Upper lobe of left lung (tissue), 6 donors: ENCODE data around the gene DNAH12. TPM values are rescaled to one million over a fixed set of nuclear protein-coding genes. Genes with fewer than 3 reads are reported as not detected.

ENCODE experiments used
- ATAC-seq, 2 donors: fragments of 200-7000 bp; cut with Tn5 transposase; one replicate each; pipeline ENCODE4 v1.9.1; 2022; ENCODE audit warnings: mild to moderate bottlenecking in 2 of 2, moderate library complexity in 2 of 2; ENCODE audit not compliant: low FRiP score in 2 of 2
- DNase-seq, 2 donors: peaks; one replicate each; pipeline ENCODE4 v3.0.0-alpha.2; 2019 to 2020
- H3K27ac ChIP-seq, 4 donors: fragments of 200-600 bp; sonication (generic); one replicate each; pipeline ENCODE4 v1.5.1; 2016 to 2019
- H3K27me3 ChIP-seq, 4 donors: fragments of 200-600 bp; sonication (generic); one replicate each; pipeline ENCODE4 v1.5.1; 2017 to 2019
- H3K36me3 ChIP-seq, 4 donors: fragments of 200-600 bp; sonication (generic); one replicate each; pipeline ENCODE4 v1.5.1; 2016 to 2019
- H3K4me1 ChIP-seq, 4 donors: fragments of 200-600 bp; sonication (generic); one replicate each; pipeline ENCODE4 v1.5.1; 2018 to 2019
- H3K4me3 ChIP-seq, 4 donors: fragments of 200-600 bp; sonication (generic); one replicate each; pipeline ENCODE4 v1.5.1; 2017 to 2019; ENCODE audit warnings: mild to moderate bottlenecking in 2 of 4, moderate library complexity in 1 of 4
- H3K9me3 ChIP-seq, 4 donors: fragments of 200-600 bp; sonication (generic); one replicate each; pipeline ENCODE4 v1.5.1; 2018 to 2019
- CTCF ChIP-seq, 6 experiments: fragments of 450-650 bp in 4 of 6; fragments of 200-600 bp in 2 of 6; sonication (generic) in 2 of 6; IDR thresholded peaks; one replicate each; pipeline ENCODE4 v1.5.1; 2016 to 2019; ENCODE audit warnings: antibody characterized with exemption in 6 of 6
- EP300 ChIP-seq, 4 donors: sonication (generic); formaldehyde crosslinking; IDR thresholded peaks; one replicate each; pipeline ENCODE4 v1.5.1; 2017; ENCODE audit warnings: antibody characterized with exemption in 4 of 4, control low read depth in 2 of 4
- POLR2A ChIP-seq, 4 donors: fragments of 450-650 bp; IDR thresholded peaks; one replicate each; pipeline ENCODE4 v1.5.1; 2016 to 2017; ENCODE audit warnings: antibody characterized with exemption in 4 of 4, mild to moderate bottlenecking in 2 of 4
- POLR2AphosphoS5 ChIP-seq, 2 donors: sonication (generic); formaldehyde crosslinking; IDR thresholded peaks; one replicate each; pipeline ENCODE4 v1.5.1; 2017; ENCODE audit warnings: antibody characterized with exemption in 2 of 2
- WGBS, 2 donors: methylation state at CpG; one replicate each; pipeline ENCODE4 v1.1.5; 2017 to 2018; 5-methylcytosine and 5-hydroxymethylcytosine counted together
- total RNA-seq, 6 donors: library from RNA; depleted of rRNA in 4 of 6; stranded (reverse); fragments of >200 nt in 4 of 6; gene quantifications; one replicate each; pipeline versions ENCODE4 v1.1.0 to v1.2.1, GENCODE V29; 2016 to 2021
- donor health status: DM: no; HTN: no; CAD: no; lungs with moderate emphysema.
- donor health status: DM: no; HTN: yes; CAD: no; lungs with severe emphysema.

DNAH12 gene
- total RNA-seq, 6 donors from 2014 or later, result 0.94 to 53.3 (median 9.4) TPM

DNA sequence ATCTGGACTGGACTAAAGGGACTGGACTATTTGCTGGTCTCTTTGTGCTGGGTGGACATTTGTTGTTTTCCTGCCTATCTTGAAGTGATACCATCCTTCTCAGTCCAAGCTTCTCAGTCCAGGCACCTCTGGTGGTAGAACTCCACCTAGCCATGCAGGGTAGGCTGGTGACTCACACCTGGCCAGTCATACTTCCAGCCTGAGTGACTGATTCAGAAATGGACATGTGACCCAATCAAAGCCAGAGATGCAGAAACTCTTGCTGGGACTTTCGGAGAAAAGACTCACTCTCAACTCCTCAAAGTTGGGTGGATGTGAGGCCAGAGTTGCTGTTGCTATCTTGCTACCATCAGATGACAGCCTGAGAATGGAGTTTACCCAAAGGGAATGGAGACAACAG lies 246.1 kb downstream of the DNAH12 start:
- H3K4me3 ChIP-seq, result no peak overlapping the region
- H3K27me3 ChIP-seq, result no peaks in the 10 kb centered on the region
- H3K9me3 ChIP-seq, result no peaks in the 10 kb centered on the region
- no peak for TF ChIP-seq EP300 (IDR thresholded peaks at IDR 0.05)
- 82 to 83% methylated on average over 1 of the region's 1 CpG for WGBS, 2 donors
- no peak overlapping the region for H3K27ac ChIP-seq
- ATAC-seq (no peak), DNase-seq (no peak)
- H3K36me3 ChIP-seq, result no peaks in the 10 kb centered on the region
- no peaks in the 10 kb centered on the region for H3K4me1 ChIP-seq

DNA sequence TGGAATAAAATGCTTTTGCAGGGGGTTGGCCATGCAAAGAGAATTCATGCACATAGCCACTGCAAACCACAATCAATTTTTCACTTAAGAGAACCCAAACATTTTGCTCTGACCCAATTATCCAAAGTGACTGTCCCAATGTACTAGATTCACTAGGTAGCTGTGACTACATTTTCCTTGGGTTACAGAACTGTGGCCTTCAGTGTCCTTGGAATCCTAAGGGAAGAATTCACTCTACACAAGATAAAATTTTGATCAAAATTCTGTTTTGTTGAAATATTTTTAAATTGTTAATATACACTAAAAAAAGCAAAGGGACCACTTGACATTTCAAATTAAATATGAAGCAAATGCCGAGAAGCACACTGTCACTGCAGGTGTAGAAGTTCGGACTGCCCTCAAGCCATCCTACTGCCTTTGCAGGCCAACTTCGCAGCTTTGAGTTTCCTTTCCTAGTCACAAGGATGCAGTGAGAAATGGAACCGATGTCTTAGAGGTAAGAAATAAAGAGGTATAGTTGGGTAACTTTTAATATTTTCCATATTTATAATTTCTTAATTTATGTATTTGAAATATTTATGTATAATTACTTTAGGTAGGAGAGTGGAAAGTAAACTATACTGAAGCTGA lies 251.1 kb downstream of the DNAH12 start:
- Histone ChIP-seq H3K36me3 (no peaks in the 10 kb centered on the region), H3K4me1 (no peaks in the 10 kb centered on the region), H3K9me3 (no peaks in the 10 kb centered on the region), H3K27me3 (no peaks in the 10 kb centered on the region), H3K4me3 (no peak overlapping the region), H3K27ac (no peak overlapping the region)
- WGBS, 2 donors, result 92 to 97% methylated on average over 4 of the region's 4 CpGs
- DNase-seq (no peak), ATAC-seq (no peak)
- TF ChIP-seq POLR2AphosphoS5 (IDR thresholded peaks at IDR 0.05) (no peak), EP300 (IDR thresholded peaks at IDR 0.05) (no peak), POLR2A (IDR thresholded peaks at IDR 0.05) (no peak), CTCF (IDR thresholded peaks at IDR 0.05) (no peak)

GRCh38 chr3:57292159-57292896 lies 251.8 kb downstream of the DNAH12 start, which contains the start of gene ASB14:
Gene ASB14, minus strand, starts transcription at chr3:57292685. Its CDS starts 652 bp downstream, at chr3:57292033.
- Histone ChIP-seq H3K27ac (no peak within 1 kb of the TSS), H3K4me1 (no peaks in the 10 kb centered on the region), H3K36me3 (no peaks in the 10 kb centered on the region), H3K4me3 (no peak within 1 kb of the TSS), H3K9me3 (no peaks in the 10 kb centered on the region), H3K27me3 (no peaks in the 10 kb centered on the region)
- no peak for DNase-seq
- no peak for TF ChIP-seq POLR2AphosphoS5 (IDR thresholded peaks at IDR 0.05)
- TF ChIP-seq CTCF (IDR thresholded peaks at IDR 0.05), result no peak
- no peak for TF ChIP-seq POLR2A (IDR thresholded peaks at IDR 0.05)
- no peak for TF ChIP-seq EP300 (IDR thresholded peaks at IDR 0.05)
- WGBS, 2 donors, result 85 to 96% methylated on average over 1 of the region's 1 CpG
- no peak for ATAC-seq

- H3K4me1 ChIP-seq, result no peaks in the 10 kb centered on the region
- no peaks in the 10 kb centered on the region for H3K27me3 ChIP-seq
- DNase-seq (no peak), ATAC-seq (no peak)
- H3K36me3 ChIP-seq, result no peaks in the 10 kb centered on the region
- no peaks in the 10 kb centered on the region for H3K9me3 ChIP-seq
- H3K27ac ChIP-seq, result no peak overlapping the region
- no peak for TF ChIP-seq POLR2AphosphoS5 (IDR thresholded peaks at IDR 0.05)
- TF ChIP-seq EP300 (IDR thresholded peaks at IDR 0.05), result no peak
- no peak for TF ChIP-seq CTCF (IDR thresholded peaks at IDR 0.05)
- TF ChIP-seq POLR2A (IDR thresholded peaks at IDR 0.05), result no peak
- H3K4me3 ChIP-seq, result no peak overlapping the region
- WGBS, 2 donors, result 79 to 89% methylated on average over 7 to 9 of the region's 9 CpGs
These were observed 255.7 kb downstream of the DNAH12 start for GRCh38 chr3:57288403-57288802.

- H3K4me3 ChIP-seq, result no peak overlapping the region
- no peaks in the 10 kb centered on the region for H3K9me3 ChIP-seq
- 45 to 58% methylated on average over 2 of the region's 2 CpGs for WGBS, 2 donors
- no peak for TF ChIP-seq POLR2A (IDR thresholded peaks at IDR 0.05)
- no peak for TF ChIP-seq POLR2AphosphoS5 (IDR thresholded peaks at IDR 0.05)
- no peak for TF ChIP-seq CTCF (IDR thresholded peaks at IDR 0.05)
- no peak for TF ChIP-seq EP300 (IDR thresholded peaks at IDR 0.05)
- no peak for DNase-seq
- no peak for ATAC-seq
- no peaks in the 10 kb centered on the region for H3K4me1 ChIP-seq
- no peaks in the 10 kb centered on the region for H3K36me3 ChIP-seq
- H3K27me3 ChIP-seq, result no peaks in the 10 kb centered on the region
- no peak overlapping the region for H3K27ac ChIP-seq
These were observed 256.9 kb downstream of the DNAH12 start for GRCh38 chr3:57287205-57287604.
